HepG2 (cell line): ENCODE results near the gene UBE2H. TPM values are rescaled to one million over a fixed set of nuclear protein-coding genes. Genes with fewer than 3 reads are reported as not detected.
A peak's percentile ranks its signal among the peaks of the same experiment; 100 is the strongest.

Experiments used
- ATF3 ChIP-seq: sonication (generic); formaldehyde crosslinking; IDR thresholded peaks from 2 replicates; pipeline ENCODE4 v1.4.0; 2020; ENCODE audit warnings: missing genetic modification reagents
- ATF7 ChIP-seq, 2 experiments: fragments of 450-650 bp in 1 of 2; sonication (generic) in 1 of 2; formaldehyde crosslinking in 1 of 2; IDR thresholded peaks; 2 replicates each; pipeline versions ENCODE4 v1.4.0 to v1.6.1; 2016 to 2020; ENCODE audit warnings: antibody characterized with exemption in 1 of 2, mild to moderate bottlenecking in 1 of 2, missing genetic modification reagents in 1 of 2
- DZIP1 ChIP-seq: sonication (generic); formaldehyde crosslinking; IDR thresholded peaks from 2 replicates; pipeline ENCODE4 v1.5.0; 2020; ENCODE audit warnings: mild to moderate bottlenecking, missing genetic modification reagents
- FOXJ3 ChIP-seq: sonication (generic); formaldehyde crosslinking; IDR thresholded peaks from 2 replicates; pipeline ENCODE4 v1.4.0; 2020; ENCODE audit warnings: missing genetic modification reagents, mild to moderate bottlenecking, borderline replicate concordance
- HOXA7 ChIP-seq: sonication (generic); formaldehyde crosslinking; IDR thresholded peaks from 2 replicates; pipeline ENCODE4 v1.8.1; 2022; ENCODE audit warnings: mild to moderate bottlenecking, missing genetic modification reagents, moderate library complexity
- KDM6A ChIP-seq: IDR thresholded peaks from 2 replicates; pipeline ENCODE4 v1.6.1; 2016; ENCODE audit warnings: low read depth
- MLX ChIP-seq: IDR thresholded peaks from 2 replicates; pipeline ENCODE4 v1.6.1; 2016
- NAIF1 ChIP-seq: sonication (generic); formaldehyde crosslinking; IDR thresholded peaks from 2 replicates; pipeline ENCODE4 v1.5.0; 2020; ENCODE audit warnings: mild to moderate bottlenecking, missing genetic modification reagents, borderline replicate concordance
- POLR2AphosphoS2 ChIP-seq: IDR thresholded peaks from 2 replicates; pipeline ENCODE4 v1.6.1; 2011; ENCODE audit warnings: low read depth, low read length, improper control_type of control experiment
- RBFOX2 ChIP-seq: fragments of 200-400 bp; formaldehyde crosslinking; IDR thresholded peaks from 2 replicates; pipeline ENCODE4 v1.6.1; 2017; ENCODE audit warnings: low read depth, mild to moderate bottlenecking, low read length
- SIN3A ChIP-seq: IDR thresholded peaks from 2 replicates; pipeline ENCODE4 v1.6.1; 2011; ENCODE audit warnings: low read depth, mild to moderate bottlenecking, control low read depth, low read length, borderline replicate concordance
- SPEN ChIP-seq: sonication (generic); formaldehyde crosslinking; IDR thresholded peaks from 2 replicates; pipeline ENCODE4 v1.5.1; 2020; ENCODE audit warnings: low read depth, mild to moderate bottlenecking, missing genetic modification reagents
- SSRP1 ChIP-seq: IDR thresholded peaks from 2 replicates; pipeline ENCODE4 v1.6.1; 2016; ENCODE audit warnings: control low read depth
- USF2 ChIP-seq, 2 experiments: sonication (generic) in 1 of 2; formaldehyde crosslinking in 1 of 2; IDR thresholded peaks; 2 replicates each; pipeline versions ENCODE4 v1.5.1 to v1.6.1; 2011 to 2020; ENCODE audit warnings: borderline replicate concordance in 1 of 2, low read depth in 1 of 2, low read length in 1 of 2, mild to moderate bottlenecking in 1 of 2, missing genetic modification reagents in 1 of 2, moderate library complexity in 1 of 2
- ZBTB2 ChIP-seq: sonication (generic); formaldehyde crosslinking; IDR thresholded peaks from 2 replicates; pipeline ENCODE4 v1.8.0; 2022; ENCODE audit warnings: low read depth, missing genetic modification reagents
- ZBTB8A ChIP-seq: sonication (generic); formaldehyde crosslinking; IDR thresholded peaks from 2 replicates; pipeline ENCODE4 v1.4.0; 2020; ENCODE audit warnings: mild to moderate bottlenecking, low read depth, missing genetic modification reagents, borderline replicate concordance
- ZNF333 ChIP-seq: sonication (generic); formaldehyde crosslinking; IDR thresholded peaks from 2 replicates; pipeline ENCODE4 v1.4.0; 2020; ENCODE audit warnings: mild to moderate bottlenecking, missing genetic modification reagents, borderline replicate concordance
- ZNF430 ChIP-seq: sonication (generic); formaldehyde crosslinking; IDR thresholded peaks from 2 replicates; pipeline ENCODE4 v1.9.0; 2021; ENCODE audit warnings: mild to moderate bottlenecking, missing genetic modification reagents
- ZNF558 ChIP-seq: sonication (generic); formaldehyde crosslinking; IDR thresholded peaks from 2 replicates; pipeline ENCODE4 v1.9.0; 2022; ENCODE audit warnings: mild to moderate bottlenecking, missing genetic modification reagents, borderline replicate concordance
- ZNF850 ChIP-seq: sonication (generic); formaldehyde crosslinking; conservative IDR thresholded peaks from 2 replicates; pipeline ENCODE4 v1.9.0; 2021; ENCODE audit warnings: mild to moderate bottlenecking, missing genetic modification reagents
- polyA plus RNA-seq, 8 experiments: library from polyadenylated mRNA; depleted of rRNA in 3 of 8; stranded (reverse) in 7 of 8; unstranded in 1 of 8; fragments of >200 nt; fragmentation: Illumina TruSeq in 4 of 8; extraction: Trizol in 4 of 8; gene quantifications; 2 replicates each; pipeline versions ENCODE4 v1.2.1 to v1.2.3, GENCODE V29; 2011 to 2016; ENCODE audit warnings: low read depth in 4 of 8, missing spikeins in 1 of 8, mixed read lengths in 1 of 8; ENCODE audit not compliant: insufficient read depth in 1 of 8
- total RNA-seq, 5 experiments: library from RNA; depleted of rRNA; stranded (reverse); fragments of >200 nt; fragmentation: Illumina TruSeq; extraction: Trizol; gene quantifications; 2 replicates each; pipeline ENCODE4 v1.2.3, GENCODE V29; 2016; ENCODE audit warnings: low read depth in 1 of 5

The UBE2H gene
- total and polyA plus RNA-seq, 2 of the 13 experiments (the other 11 are each of a cell fraction or from before 2014, with no cell fraction given), result 15.5 to 40.1 TPM

- TF ChIP-seq MLX (CRISPR knock-in tag), result no peak
- 0 out of 2 replicates have a peak, but pooled peaks have one; percentile 21 for TF ChIP-seq ZNF430 (CRISPR knock-in tag)
- no peak for TF ChIP-seq HOXA7 (CRISPR knock-in tag)
- no peak for TF ChIP-seq ZNF850 (CRISPR knock-in tag)
- TF ChIP-seq POLR2AphosphoS2, result no peak
- no peak for TF ChIP-seq KDM6A (CRISPR knock-in tag)
- no peak for TF ChIP-seq DZIP1
- no peak for TF ChIP-seq ZBTB2 (CRISPR knock-in tag)
- no peak for TF ChIP-seq NAIF1 (CRISPR knock-in tag)
- no peak for TF ChIP-seq SSRP1
- no peak for TF ChIP-seq USF2 (IDR thresholded peaks at IDR 0.05; ENCODE audit: low read depth, low read length)
- no peak for TF ChIP-seq USF2 (CRISPR knock-in tag; IDR thresholded peaks at IDR 0.05; ENCODE audit: borderline replicate concordance)
- TF ChIP-seq ATF7 (IDR thresholded peaks at IDR 0.05), result no peak
- TF ChIP-seq ATF7 (CRISPR knock-in tag; IDR thresholded peaks at IDR 0.05), result 0 out of 2 replicates have a peak, but pooled peaks have one; percentile 26
- TF ChIP-seq SIN3A, result no peak
- TF ChIP-seq ZNF333 (CRISPR knock-in tag), result no peak
- no peak for TF ChIP-seq RBFOX2
- no peak for TF ChIP-seq SPEN
- TF ChIP-seq FOXJ3 (CRISPR knock-in tag), result no peak
- no peak for TF ChIP-seq ATF3
- TF ChIP-seq ZBTB8A (CRISPR knock-in tag), result no peak
- no peak for TF ChIP-seq ZNF558 (CRISPR knock-in tag)
These were observed 122.8 kb downstream of the UBE2H start (continued) for GRCh38 chr7:129829737-129830631.
